NCI-H345 treated with DMSO at 0.1 percent for 48 hours (cell line): ENCODE results near the gene PPT2.
A peak's percentile ranks its signal among the peaks of the same experiment; 100 is the strongest.
"Not testable (repeated sequence)": the region's sequence is repeated elsewhere in the genome, so short reads cannot be mapped to it uniquely, and the experiment has no call there.

Experiments
- DNase-seq: peaks from one replicate; lab custom pipeline; 2025; ENCODE audit not compliant: unreplicated experiment; lab: John Stamatoyannopoulos, UW

PPT2 gene

DNA sequence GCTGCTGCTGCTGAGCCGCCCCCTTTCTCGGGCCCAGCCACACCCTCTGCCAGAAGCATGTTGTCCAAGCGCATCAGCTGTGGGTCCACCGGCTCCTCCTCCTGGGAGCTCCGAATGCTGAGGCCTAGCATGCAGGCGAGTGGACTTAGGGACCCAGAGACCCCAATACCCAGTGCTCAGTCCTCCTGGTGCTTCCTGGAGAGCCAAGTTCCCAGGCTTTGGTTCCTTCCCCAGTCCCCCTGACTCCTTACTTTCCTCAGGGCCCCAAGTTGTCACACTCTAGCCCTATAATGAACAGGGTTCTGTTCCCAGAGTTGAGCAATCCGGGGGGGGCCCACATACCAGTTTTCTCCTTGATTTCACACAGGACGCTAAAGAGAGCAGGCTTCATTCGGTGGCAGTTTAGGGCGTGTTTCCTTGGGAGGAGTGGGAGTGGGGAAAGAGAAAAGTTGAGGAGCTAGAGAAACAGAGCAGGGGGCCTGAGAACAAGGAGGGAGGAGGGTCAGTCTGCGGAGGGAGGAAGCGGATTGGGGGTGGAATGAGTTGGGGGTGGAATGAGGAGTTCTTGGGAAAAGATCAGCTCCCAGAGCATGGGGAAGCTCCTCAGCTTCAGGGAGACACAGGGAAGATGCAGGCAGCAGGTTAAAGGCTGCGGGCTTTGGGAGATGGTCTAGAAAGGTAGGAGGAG lies 34.6 kb downstream of the PPT2 start:
- no peak for DNase-seq

DNA sequence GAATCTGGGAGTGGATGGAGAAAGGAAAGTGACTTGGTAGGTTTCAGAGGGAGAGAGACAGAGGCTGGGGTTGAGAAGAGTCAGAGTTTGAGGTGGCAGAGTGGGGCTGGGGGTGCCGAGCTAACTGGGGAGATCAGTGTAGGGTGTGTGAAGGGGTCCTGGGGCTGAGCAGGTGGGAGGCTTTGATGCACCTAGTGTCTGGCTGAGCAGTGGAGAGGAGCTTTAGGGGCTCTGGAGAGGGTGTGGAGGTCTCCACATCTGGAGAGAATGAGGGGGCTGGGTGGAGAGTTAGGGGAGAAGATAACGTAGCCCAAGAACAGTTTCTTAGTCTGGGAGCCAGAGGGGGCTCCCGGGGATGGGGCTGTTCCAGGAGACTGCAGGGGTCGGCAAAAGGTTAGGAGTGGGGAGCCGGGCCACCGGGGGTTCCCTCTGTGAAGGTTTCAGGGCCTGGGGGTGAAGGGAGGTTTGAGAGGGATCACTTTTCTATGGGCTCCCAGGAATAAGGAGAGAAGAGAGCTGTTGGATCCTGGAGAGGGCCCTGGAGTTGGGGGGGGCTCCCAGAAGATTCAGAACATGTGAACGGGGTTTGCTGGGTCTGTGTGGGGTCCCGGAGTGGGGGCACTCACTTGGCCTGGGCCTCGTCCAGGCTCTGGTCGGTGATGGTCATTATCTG lies 35.3 kb downstream of the PPT2 start:
- no peak for DNase-seq

DNA sequence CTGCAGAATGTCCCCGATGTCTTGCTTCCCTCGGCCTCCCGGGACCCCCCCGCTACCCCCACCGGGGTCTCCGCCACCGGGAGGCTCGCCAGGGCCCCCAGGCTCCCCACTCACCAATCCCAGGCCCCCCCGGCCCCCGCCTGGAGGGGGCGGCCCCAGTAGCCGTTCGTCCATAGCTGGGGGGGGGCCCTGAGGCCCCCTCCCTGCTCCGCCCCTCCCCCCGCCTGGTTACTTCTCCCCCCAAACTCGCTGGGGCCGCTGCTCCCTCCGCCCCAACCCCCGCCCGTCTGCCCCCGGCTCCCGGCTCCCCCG lies 35.8 kb downstream of the PPT2 start:
- DNase-seq: no peak

DNA sequence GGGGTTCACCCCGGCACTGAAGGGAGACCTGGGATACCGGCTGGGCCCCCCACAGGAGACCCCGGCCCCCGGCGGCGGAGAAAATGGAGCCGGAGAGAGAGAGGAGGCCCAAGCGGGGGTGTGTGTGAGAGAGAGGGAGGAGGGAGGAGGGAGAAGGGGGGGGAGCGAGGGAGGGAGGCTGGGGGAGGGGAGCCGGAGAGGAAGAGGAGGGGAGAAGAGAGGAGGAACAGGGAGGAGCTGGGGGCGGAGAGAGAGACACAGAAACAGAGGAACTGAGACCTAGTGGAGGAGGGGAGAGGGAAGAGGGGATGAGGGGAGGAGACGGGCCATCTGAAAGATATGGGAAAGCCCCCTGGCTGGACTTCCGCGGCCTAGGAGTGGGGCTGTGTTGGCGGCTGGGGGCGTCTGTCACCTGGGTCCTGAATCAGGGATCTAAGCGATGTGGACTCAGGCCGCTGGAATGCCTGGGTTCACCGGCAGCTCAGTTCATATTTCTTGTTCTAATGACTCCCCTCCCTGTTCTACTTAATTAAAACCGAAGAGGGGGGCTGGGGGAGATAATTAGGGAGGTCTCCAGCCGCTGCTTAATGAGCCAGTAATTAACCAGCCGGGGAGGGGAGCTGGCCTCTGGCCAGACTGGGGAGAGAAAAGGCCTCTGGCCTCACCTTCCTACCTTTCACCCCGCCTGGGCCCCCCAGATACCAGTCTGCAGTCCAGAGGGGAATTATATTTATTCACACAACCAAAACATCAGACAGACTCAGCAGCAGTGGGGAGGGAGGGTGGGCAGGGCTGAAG lies 36.3 kb downstream of the PPT2 start, which contains the start of gene PBX2:
PBX2 (minus strand) TSS at position 149 of the 798 bp plus-strand sequence. CDS start 287 bp downstream, outside the sequence.
- DNase-seq: peak; percentile 26

DNA sequence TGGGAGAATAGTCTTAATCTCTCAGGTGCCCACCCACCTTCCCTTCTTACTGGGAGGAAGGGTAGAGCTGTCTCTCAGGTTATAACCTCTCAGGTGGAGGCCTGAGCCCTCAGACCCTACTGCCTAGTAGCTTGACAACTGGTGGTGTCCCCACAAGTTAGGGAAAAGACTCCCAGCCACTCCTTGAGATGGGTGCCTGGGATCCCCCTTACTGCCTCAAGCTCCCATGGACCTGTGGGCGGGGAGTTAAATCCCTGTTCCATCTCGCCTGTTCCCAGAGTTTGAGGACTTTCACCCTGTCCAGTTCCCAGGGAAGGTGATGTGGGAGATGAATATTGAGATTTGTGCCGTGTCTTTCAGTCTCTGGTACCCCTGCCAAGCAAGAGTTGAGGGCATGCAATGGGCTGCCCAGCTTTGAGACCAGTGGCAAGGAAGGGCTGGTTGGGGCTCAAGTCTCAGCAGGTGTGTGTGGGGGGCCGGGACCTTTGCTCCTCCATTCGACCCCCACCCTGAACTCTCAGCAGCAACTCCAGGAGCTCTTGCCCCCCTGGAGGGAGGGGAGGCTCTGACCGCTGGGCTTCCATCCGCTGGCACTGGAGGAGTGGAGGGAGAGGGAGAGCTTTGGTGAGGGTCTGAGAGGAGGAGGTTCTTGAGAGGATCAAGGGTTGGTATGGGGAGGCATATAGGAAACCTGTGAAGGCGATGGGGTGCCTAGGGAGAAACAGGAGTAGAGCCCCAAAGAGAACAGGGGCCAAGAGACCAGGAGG lies 37.2 kb downstream of the PPT2 start:
- no peak for DNase-seq

DNA sequence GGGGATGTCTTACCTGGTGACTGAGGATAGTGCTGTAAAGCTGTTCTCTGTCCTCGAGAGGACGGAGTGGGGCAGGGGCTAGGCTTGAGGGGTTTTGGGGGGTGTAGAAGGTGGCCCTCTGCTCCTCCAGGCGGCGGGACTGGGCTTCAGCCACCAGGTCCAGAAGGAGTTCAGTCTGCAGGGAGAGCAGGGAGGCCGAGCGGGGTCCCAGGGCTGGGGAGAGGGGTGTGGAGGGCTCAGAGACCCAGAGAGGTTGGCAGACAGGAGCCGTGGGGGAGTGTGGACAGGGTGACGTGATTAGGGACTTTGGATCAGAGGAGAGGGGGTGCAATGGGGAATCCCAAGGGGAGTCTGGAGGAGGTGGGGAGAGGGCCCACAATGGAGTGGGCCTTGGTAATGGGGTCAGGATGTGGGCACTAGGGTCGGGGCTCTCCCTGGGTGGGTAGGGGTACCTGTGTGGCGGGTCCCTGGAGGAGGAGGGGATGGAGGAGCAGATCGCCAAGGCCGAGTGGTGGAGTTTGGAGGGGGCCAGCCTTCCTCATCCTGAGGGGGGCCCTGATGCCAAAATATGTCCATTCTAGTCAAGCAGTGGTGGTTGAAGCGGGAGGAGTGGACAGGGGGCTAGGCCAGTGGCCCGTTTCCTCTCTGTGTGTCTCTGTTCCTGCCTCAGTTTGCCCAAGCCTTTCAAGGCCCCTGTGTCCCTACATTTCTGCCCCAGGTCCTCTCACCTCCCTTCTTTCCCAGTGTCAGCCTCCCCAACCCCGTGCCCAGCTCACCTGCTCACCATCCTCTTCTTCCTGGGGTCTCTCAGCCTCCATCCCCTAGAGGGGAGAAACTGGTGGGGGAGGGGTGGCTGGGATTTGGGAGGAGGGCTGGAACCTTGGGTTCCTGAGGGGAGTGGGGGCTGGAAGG lies 38.0 kb downstream of the PPT2 start:
- no peak for DNase-seq

DNA sequence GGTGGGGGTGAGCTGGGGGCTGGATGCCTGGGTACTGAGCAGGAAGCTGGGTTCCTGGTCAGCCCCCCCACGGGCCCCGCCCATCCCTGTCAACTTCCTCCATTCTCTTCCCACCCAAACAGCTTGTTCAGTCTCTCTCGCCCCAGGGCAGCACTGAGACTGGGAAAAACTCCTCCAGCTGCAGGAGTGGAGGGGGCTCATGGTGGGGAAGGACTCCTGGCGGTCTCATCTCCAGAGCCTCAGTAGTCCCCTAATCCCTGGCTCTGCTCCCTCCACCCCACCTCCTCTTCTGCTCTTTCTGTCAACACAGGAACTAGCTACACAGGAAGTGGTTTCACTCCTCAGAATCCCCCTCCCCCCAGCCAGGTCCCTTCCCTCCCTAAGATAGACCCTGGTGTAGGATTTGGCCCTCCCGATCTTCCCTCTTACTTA lies 38.7 kb downstream of the PPT2 start, which contains the start of gene GPSM3:
GPSM3 (minus strand) TSS at position 36 of the 432 bp plus-strand sequence. CDS start 130 bp downstream, outside the sequence.
- no peak for DNase-seq

DNA sequence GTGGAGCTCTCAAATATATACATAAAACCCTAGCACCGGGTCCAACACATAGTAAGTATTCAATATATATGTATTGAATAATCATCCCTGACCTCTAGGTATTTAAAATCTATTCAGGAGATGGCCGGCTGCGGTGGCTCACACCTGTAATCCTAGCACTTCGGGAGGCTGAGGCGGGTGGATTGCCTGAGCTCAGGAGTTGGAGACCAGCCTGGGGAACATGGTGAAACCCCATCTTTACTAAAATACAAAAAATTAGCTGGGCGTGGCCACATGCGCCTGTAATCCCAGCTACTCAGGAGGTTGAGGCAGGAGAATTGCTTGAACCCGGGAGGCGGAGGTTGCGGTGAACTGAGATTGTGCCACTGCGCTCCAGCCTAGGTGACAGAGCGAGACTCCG lies 39.2 kb downstream of the PPT2 start:
- not testable (repeated sequence) for DNase-seq

DNA sequence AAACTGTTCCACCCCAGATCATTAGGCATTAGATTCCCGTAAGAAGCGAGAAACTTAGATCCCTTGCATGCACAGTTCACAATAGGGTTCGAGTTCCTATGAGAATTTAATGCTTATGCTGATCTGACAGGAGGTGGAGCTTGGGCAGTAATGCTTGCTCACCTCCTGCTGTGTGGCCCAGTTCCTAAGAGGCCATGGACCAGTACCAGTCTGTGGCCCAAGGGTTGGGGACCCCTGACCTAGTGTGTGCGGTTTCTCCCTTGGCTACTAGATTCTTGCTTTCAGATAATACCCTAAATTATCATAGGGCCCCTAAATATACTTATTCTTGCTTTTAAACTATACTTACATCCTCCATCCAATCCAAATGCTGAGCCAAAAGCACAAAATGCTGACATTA lies 40.4 kb downstream of the PPT2 start:
- no peak for DNase-seq

DNA sequence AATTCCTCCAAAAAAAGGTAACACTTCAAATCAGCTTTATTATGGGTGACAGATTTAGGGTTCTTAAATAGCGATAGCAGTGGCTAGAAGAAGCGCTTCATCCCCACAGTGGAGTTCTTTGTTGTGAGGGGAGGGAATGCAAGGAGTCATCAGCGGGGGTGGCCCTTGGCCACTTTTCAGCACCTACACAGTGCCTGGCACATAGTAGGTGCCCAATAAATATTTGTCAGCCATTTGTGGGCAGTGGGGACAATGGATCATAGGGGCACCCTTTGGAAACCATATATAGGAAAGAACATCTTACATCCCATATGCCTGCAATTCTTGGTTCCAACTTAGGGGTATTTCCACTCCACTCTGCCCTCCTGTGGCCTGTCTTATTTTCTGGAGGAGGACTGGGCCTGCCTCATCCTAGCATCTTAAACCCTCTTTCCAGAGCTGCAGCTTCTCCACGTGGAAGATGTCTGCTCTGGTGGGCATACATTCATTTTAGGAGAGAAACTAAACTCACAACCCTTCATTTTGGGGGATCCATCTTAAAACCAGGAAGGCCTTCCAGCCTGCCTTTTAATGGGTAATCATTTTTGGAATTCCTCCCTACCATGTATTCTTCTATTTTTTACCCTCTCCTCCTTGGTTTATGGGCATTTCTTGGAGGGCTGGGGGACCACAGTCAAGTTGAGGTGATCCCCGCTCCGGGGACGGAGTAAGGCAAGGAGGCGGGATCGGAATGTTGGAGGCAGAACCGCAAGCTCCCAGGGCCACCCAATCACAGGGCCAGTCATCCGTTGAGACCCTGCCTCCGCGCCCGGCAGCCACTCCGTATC lies 41.1 kb downstream of the PPT2 start:
- DNase-seq: peak; percentile 35

DNA sequence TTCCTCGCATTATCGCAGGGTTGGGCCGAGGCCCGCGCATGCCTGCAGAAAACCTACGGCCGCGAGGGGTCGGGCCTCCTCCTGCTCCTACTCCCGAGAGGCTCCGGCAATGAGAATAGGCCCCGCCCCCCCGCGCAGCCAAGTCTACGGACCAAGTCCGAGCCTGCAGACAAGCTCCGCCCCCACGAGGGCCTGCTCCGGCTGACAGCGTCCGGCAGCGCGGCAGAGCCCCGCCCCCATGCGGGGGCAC lies 41.6 kb downstream of the PPT2 start:
- peak; percentile 97 for DNase-seq

DNA sequence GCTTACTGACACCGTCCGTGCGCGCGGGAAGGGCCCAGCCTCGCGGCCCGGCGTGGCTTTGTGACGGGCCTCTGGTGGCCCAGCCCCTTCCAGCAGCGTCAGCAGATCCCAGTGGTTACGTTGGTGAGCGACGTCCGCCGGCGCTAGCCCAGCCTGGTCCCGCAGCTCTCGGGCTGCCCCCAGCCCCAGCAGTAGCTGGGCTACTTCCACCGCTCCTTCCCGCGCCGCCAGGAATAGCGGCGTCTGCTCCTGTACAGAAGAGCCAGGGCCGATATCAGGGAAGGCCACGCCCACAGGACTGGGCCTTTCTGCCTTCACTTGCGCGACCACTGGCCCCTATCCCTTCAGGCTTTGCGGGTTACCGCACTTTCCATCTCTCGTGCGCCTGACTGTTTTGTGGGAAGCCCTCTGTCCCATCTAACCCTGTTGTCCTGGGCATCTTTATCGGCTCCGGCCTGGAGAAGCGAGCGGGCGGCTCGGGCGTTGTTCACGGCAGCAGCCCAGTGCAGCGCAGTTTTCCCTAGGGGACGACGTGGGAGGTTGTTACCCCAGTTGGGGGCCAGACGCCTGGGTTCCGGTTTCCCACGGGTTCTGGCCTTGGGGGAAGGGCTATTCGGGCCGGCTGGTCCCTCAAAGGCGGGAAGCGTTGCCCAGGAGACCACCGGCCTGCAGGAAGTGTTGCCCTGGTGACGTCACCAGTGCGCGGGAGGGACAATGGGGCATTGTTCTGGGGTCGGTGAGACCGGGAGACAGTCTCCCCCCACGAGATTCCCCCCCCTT lies 42.2 kb downstream of the PPT2 start:
- peak; percentile 22 for DNase-seq

DNA sequence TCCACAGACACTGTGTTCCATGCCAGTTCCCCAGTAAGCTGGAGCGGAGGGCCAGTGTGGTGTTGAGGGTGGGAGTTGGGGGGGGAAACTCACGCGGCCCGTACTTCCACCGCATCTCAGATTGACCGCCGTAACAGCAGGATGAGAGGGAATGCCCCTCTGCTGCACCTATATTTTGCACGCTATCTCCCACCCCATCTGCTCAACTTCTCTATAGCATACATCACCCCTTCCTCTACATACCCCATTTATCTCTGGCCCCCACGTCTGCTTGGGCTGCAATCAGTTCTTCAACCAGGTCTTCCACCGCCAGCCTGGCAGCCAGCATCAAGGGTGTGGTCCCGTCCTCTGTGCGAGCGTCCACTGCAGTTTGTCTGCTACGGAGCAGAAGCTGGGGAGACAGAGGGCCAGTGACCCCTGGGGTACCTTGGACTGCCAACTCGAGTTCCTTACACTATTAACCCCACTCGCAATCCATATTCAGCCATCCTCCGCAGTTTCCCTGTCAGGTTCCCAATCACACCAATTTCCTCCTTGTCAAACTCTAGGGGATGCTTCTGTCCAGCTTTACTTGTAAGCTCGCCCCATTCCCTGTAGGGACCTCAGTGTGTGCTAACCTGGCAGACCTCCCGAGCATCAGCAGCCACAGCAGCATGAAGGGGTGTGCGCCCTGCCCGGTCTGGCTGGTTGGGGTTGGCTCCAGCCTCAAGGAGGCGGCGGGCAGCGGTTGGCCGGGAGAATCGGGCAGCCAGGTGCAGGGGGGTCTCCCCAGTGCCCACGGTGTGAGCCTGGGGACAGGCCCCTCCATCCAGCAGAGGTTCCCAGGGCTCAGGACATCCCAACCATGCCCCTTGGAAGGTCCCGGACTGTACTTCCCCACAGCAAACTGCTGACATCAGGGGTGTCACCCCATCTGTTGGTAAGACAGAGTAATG lies 43.0 kb downstream of the PPT2 start:
- no peak for DNase-seq

DNA sequence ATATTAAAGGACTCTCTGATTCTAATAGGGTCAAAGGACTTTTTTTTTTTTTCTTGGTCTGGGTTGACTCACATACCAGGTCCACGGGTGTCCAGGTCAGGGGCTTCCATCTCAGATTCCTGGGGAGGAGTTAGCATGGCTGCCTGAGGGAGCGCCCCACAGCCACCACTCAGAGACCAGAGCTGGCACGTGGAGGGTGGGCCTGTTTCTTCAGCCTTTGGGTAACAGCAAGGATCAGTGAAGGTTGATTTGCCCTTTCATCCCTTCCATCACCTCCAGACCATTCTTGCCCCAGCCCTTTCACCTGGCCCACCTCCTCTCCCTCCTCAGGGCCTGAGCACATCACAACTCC lies 44.4 kb downstream of the PPT2 start:
- no peak for DNase-seq

DNA sequence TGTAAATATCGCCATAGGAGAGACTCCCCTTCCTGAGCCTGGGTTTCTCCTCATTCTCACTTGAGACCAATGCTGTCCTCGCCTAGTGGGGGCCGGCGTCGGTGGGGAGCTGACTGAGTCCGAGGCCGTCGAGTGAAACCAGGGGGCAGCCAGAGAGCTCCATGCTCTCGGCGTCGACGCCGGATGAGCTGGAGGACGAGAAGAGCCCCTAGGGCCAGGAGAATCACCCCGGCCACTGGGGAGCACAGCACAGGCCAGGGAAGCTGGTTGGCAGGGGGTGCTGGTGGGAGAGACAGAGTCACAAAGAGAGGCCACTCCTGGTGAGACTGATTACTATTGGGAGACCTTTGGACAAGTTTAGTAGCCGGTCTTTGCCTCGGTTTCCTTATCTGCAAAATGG lies 44.9 kb downstream of the PPT2 start:
- no peak for DNase-seq

DNA sequence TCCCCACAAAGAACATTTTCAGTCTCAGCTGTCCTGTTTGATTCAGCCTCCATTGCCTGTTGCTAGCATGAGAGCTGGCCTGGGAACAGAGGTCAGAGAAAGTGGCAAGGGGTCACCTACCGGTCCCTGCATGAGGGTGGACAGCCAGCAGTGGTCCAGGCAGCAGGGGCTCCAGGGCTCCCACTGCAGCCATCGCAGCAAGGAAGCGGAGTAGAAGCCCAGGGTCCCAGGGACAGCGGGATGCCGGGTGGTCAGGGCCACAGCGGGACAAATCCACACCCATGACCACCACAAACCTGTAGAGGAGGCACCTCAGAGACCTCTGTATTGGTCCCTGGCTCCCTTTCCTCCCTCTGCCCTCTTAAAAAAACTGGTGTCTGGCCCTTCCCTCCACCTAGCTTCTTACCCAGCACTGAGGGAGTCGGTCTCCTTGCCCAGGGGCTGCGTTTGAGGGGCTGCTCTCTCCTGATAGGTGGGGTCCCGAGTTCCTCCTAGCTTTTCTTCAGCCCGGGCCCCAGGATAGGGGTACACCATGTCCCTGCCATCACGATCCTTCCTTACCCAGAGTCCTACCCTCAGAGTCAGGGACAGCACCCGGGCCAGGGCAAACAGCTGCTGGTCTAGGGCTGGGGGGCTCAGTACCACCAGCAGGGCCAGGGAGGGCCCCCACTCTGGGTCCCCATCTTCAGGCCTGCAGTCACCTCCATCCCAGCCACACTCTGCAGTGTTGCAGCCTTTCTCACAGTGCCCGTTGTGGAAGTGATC lies 47.0 kb downstream of the PPT2 start:
- DNase-seq: no peak

DNA sequence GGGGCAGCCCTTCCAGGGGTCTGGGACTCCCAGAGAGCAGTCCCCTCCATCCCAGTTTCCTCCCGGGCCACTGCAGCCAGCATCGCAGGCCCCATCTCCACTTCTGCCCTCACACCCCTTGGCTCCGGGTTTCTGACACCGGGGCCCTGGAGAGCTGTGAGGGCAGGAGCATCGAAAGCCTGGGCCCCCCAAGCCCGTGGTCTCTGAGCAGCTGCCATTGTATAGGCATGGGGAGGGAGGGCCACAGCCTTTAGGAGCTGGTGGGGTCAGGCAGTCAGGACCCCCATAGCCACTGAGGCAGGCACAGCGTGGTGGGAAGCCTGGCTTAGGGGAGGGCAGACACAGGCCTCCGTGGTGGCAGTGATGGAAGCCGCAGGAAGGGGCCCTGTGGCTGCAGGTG lies 48.2 kb downstream of the PPT2 start:
- no peak for DNase-seq
